Dermis blood vessel endothelial cell (primary cell): ENCODE data around the gene CASR. TPM values are rescaled to one million over a fixed set of nuclear protein-coding genes. Genes with fewer than 3 reads are reported as not detected.

Source experiments
- DNase-seq: peaks from one replicate; pipeline ENCODE4 v3.0.0; 2010
- total RNA-seq: library from RNA; depleted of rRNA; stranded (reverse); fragments of >200 nt; gene quantifications from 2 replicates; pipeline ENCODE4 v1.2.3, GENCODE V29; 2014

The CASR gene
- total RNA-seq, 1 donor from 2014 or later = not detected

DNA sequence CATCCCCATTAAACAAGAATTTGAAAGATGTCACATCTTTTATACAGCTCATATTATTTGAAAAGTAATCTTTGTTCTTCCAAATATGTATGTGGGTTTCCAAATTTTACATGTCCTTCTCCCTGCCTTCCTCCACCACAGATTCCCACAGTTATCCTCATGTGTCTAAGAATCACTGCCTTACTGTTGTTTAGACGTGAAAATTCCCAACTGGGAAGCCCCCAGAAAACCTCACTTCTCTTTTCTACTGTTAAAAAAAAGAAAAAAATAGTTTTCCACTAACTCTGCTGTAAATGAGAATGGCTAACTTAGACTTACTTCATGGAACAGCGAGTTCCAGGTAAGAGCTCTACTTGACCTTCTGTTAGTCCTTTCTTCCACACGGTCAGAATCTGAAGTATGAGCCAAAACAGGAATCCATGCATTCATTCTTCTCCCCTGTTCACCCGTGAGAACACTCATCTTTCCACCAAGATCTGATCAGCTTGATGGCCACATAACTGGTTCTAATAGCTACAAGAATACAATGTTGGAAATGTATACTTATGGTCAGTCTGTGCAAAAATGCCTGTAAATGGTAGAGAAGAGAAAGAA is 123.7 kb downstream of the CASR start:
- no peak for DNase-seq

- DNase-seq = no peak
Measured at GRCh38 chr3:122307976-122308375, 124.5 kb downstream of the CASR start.

DNA sequence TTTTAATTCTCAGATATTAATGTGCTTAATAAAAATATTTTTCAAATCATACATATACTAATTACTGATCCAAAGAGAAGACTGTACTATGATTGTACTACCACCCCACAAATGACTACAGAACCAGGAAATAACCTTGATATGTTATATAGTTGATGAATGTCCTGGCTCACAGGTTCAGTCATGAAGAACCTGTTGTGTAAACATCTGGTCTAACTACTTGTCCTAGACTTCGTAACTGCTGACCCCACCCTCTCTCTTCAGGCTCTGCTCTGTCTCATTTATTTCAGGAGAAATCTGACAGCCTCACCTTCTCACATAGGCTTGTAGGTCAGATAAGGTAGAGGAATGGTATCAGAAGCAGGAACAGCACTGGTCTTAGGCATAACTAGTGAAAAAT is 126.9 kb downstream of the CASR start:
- DNase-seq = no peak

DNA sequence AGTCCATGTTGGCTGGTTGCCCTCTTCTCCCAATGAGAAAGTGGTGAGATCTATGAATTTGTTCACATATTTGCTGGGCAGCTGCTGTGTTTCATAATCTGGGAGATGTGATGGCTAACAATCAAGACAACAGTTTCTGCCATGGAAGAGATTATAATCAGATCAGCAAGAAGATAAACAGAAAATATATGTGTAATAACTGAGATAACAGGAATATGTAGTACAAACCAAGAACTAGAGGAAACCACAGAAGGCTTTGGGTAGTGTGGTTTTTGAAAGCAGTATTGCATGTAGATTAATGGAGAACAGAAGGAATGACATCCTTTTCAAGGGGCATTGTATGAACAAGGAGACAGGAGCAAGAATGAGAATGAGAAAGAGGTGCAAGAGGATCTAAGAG is 129.4 kb downstream of the CASR start:
- DNase-seq = no peak

- no peak for DNase-seq
Measured at GRCh38 chr3:122313281-122313680, 129.8 kb downstream of the CASR start.

- no peak for DNase-seq
Measured at GRCh38 chr3:122314228-122314876, 130.9 kb downstream of the CASR start.

DNA sequence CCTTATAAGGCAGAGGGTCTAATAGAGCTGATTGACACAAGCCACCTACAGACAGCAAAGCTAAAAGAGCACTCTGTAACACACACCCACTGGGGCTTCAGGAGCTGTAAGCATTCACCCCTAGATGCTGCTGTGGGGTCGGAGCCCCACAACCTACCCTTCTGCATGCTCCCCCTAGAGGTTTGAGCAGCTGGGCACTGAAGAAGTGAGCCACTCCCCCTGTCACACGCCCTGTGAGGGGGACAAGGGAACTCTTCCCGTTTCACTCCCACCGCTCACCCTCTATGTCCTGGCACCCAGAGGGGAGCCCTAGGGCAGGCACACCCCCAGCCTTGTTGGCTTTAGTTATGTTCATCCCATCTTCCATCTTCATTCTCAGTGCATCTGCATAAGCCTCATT is 132.2 kb downstream of the CASR start:
- no peak for DNase-seq

DNA sequence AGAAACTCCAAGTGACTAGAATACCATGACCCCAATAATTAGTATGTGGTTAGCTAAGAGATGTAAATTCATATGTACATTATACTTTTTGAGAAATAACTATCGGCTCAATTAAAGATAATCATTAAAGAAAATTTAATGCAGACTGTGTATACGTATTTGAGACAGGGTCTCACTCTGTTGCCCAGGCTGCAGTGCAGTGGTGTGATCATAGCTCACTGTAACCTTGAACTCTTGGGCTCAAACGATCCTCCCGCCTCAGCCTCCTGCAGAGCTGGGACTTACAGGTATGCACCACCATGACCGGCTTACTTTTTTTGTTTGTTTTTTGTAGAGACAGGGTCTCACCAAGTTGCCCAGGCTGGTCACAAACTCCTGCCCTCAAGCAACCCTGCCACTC is 132.9 kb downstream of the CASR start:
- DNase-seq = no peak

DNA sequence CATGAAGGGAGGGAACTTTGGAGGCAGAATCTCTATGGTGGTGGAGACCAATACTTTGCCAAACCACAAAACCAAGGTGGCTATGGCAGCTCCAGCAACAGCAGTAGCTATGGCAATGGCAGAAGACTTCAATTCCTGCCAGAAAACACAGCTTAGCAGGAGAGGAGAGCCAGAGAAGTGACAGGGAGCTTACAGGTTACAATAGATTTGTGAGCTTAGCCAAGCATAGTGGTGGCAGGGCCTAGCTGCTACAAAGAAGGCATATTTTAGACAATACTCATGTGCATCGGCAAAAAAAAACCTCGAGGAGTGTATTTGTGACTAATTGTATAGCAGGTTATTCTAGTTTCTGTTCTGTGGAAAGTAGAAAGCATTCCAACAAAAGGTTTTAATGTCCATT is 135.2 kb downstream of the CASR start:
- DNase-seq = no peak

DNA sequence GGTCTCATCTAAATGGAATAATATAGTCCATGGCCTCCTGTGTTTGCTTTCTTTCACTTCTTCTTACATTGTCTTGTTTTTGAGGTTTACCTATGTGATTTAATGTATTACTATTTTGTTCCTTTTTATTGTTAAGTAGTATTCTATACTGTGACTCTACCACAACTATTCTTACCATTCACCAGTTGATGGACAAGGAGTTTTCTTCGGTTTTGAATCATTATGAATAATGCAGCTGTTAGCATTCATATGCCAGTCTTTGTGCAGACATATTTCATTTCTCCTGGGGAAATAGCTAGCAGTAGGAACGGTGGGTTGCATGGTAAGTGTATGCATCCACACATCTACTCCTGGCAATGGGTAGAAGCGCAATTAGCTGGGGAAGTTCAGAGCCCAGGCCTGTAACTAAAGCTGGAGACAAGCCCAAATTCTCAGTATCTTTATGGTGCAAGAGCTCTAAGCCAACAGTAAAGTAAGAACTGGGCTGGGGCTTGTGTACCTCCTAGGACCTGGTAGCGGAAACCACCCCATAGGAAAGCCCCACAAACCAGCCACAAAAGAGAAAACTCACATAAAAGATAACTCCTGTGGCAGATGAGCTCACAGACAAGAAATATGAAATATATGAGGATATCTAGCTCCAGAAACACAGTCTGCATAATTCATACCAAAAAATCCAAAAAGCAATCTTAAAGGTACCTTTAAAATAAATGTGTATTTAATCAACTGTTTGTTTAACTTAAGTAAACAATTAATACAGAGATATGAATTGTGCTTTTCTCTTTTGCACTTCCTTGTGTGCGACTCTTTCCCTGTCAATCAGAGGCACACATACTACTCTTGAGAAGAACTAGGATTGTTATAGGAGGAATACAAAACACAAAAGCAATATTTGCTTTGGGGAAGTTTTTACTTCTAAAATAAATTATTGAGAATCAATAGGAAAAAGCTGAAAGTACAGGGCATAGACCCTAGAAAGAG is 138.9 kb downstream of the CASR start:
- DNase-seq = no peak

- no peak for DNase-seq
Measured at GRCh38 chr3:122324871-122325323, 141.4 kb downstream of the CASR start, which contains the start of gene CSTA. Gene CSTA (plus strand): TSS chr3:122325248. CDS start chr3:122325293, 45 bp downstream.

DNA sequence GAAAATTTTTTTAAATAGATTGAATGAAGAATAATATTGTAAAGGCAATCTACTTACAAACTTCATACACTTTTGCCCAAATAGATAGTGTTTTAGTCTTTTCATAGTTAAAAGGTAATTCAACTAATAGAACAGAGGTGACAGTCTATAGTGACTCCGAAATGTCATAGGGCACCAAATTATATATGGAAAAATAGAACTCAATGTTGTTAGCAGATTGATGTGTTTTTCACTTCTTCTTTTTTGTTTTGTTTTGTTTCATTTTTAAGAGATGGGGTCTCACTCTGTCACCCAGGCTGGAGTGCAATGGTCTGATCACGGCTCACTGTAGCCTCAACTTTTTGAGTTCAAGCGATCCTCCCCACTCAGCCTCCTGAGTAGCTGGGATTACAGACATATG is 142.3 kb downstream of the CASR start:
- DNase-seq = no peak

DNA sequence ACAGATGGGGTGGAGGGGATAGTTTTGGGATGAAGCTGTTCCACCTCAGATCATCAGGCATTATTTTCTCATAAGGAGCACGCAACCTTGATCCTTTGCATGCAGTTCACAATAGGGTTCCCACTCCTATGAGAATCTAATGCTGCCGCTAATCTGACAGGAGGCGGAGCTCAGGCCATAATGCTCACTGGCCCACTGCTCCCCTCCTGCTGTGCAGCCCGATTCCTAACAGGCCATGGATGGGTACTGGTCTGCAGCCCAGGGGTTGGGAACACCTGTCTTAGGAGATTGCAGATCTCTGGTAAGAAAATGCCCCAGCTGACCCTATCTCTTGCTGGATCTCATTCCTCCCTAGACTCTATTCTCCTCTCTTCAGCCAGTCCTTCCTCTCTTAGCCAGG is 148.4 kb downstream of the CASR start:
- DNase-seq = no peak

- no peak for DNase-seq
Measured at GRCh38 chr3:122332551-122332950, 149.1 kb downstream of the CASR start.

Other genes starting within 250 kb of the CASR start
- gene ILDR1, start 161.4 kb upstream of the CASR start, total RNA-seq = not detected in 2 replicates
- not detected in 2 replicates for gene CD86, start 128.3 kb upstream of the CASR start, total RNA-seq
- gene CSTA, start 141.6 kb downstream of the CASR start, total RNA-seq = not detected in 2 replicates
- gene MIX23, start 199.6 kb downstream of the CASR start, total RNA-seq = 30.6 and 36.8 TPM in 2 replicates
- gene FAM162A, start 200.5 kb downstream of the CASR start, total RNA-seq = 5.3 and 16.5 TPM in 2 replicates
- 4.6 and 4.8 TPM in 2 replicates for gene WDR5B, start 232.4 kb downstream of the CASR start, total RNA-seq